T-helper 2 cell treated with Interferon-gamma antibody and Interleukin-4, amounts not matched to agents 100 ng/mL and 5 ng/mL, for 36 hours (primary cell): Measurements from ENCODE around the gene IFT81. TPM values are rescaled to one million over a fixed set of nuclear protein-coding genes. Genes with fewer than 3 reads are reported as not detected.
"Not testable (repeated sequence)": the region's sequence is repeated elsewhere in the genome, so short reads cannot be mapped to it uniquely, and the experiment has no call there.

ENCODE experiments used
- intact Hi-C: fragments of 100-400 bp; cut with micrococcal nuclease; formaldehyde crosslinking; loops from one replicate; pipeline ENCODE4 v1.15.1; 2023
- total RNA-seq: library from RNA; stranded (reverse); gene quantifications from 2 replicates; pipeline ENCODE4 v1.2.3, GENCODE V29; 2022

The IFT81 gene
- 1.2 and 2.3 TPM in 2 replicates for total RNA-seq

- intact Hi-C loops = loop anchor here (1.0 to 5.0 kb wide), 4 partner anchors 45 to 618 kb away; partner anchors contain the start of genes ATP2A2, C12orf76 and PPP1CC
These were observed at the start of gene IFT81 for GRCh38 chr12:110124269-110124995. Gene IFT81 (plus strand): TSS chr12:110124357. CDS start chr12:110127381, 3,024 bp downstream.

- intact Hi-C loops = no loop called here
These were observed 48.3 kb upstream of the IFT81 start for GRCh38 chr12:110075880-110076279.

- intact Hi-C loops = no loop called here
These were observed 46.4 kb upstream of the IFT81 start for GRCh38 chr12:110077800-110078199.

- intact Hi-C loops = loop anchor here (1.0 kb wide), 4 partner anchors 21 to 202 kb away; partner anchors contain the start of genes ATP2A2, C12orf76 and IFT81
These were observed 44.4 kb upstream of the IFT81 start for GRCh38 chr12:110079477-110080400.

GRCh38 chr12:110080410-110080809, 43.7 kb upstream of the IFT81 start:
- intact Hi-C loops = no loop called here

- intact Hi-C loops = no loop called here
These were observed 39.7 kb upstream of the IFT81 start for GRCh38 chr12:110084314-110085015.

GRCh38 chr12:110088216-110088615, 35.9 kb upstream of the IFT81 start:
- intact Hi-C loops = not testable (repeated sequence)

- intact Hi-C loops = no loop called here
These were observed 35.2 kb upstream of the IFT81 start for GRCh38 chr12:110088936-110089335.

- intact Hi-C loops = no loop called here
These were observed 33.7 kb upstream of the IFT81 start for GRCh38 chr12:110090266-110091135.

GRCh38 chr12:110091136-110091711, 32.9 kb upstream of the IFT81 start:
- intact Hi-C loops = no loop called here

GRCh38 chr12:110093631-110094311, 30.4 kb upstream of the IFT81 start:
- intact Hi-C loops = no loop called here

- intact Hi-C loops = loop anchor here (1.0 to 10.0 kb wide), 4 partner anchors 21 to 504 kb away; no protein-coding TSS in a partner anchor
These were observed 23.7 kb upstream of the IFT81 start for GRCh38 chr12:110100315-110100970.

GRCh38 chr12:110102255-110102654, 21.9 kb upstream of the IFT81 start:
- intact Hi-C loops = loop anchor here (10.0 kb wide), 1 partner anchor 503 kb away; no protein-coding TSS in a partner anchor

GRCh38 chr12:110104188-110105094, 19.7 kb upstream of the IFT81 start:
- intact Hi-C loops = loop anchor here (10.0 kb wide), 1 partner anchor 500 kb away; no protein-coding TSS in a partner anchor

- intact Hi-C loops = loop anchor here (10.0 kb wide), 1 partner anchor 500 kb away; no protein-coding TSS in a partner anchor
These were observed 19.0 kb upstream of the IFT81 start for GRCh38 chr12:110105159-110105558.

- intact Hi-C loops = loop anchor here (10.0 kb wide), 1 partner anchor 499 kb away; no protein-coding TSS in a partner anchor
These were observed 18.2 kb upstream of the IFT81 start for GRCh38 chr12:110105986-110106385.
